Activated B cell treated with CpG ODN at 0.5 μM for 24 hours (primary cell): ENCODE measurements around the gene ZNF44. TPM values are rescaled to one million over a fixed set of nuclear protein-coding genes. Genes with fewer than 3 reads are reported as not detected.

Experiments used
- ATAC-seq: fragments of 200-7000 bp; cut with Tn5 transposase; one replicate; pipeline ENCODE4 v1.10.0; 2021; ENCODE audit warnings: low read depth, mild to moderate bottlenecking, moderate library complexity
- CTCF ChIA-PET: fragments of 350-600 bp; sonication (Branson Sonifier 250); formaldehyde crosslinking; loops from one replicate; lab custom pipeline; 2021; ENCODE audit warnings: antibody characterized with exemption; lab: Charles Lee
- POLR2A ChIA-PET: fragments of 350-600 bp; sonication (Branson Sonifier 250); formaldehyde crosslinking; loops from one replicate; lab custom pipeline; 2021; ENCODE audit warnings: antibody characterized with exemption; lab: Charles Lee
- DNase-seq: peaks from one replicate; pipeline ENCODE4 v3.0.0; 2022
- H3K27ac Mint-ChIP-seq: one replicate; pipeline ENCODE4 v1.8.0; 2020; ENCODE audit warnings: mixed read lengths
- H3K27me3 Mint-ChIP-seq: one replicate; pipeline ENCODE4 v1.8.0; 2021; ENCODE audit warnings: mixed read lengths
- H3K36me3 Mint-ChIP-seq: one replicate; pipeline ENCODE4 v1.8.0; 2021; ENCODE audit warnings: low read depth, mixed read lengths
- H3K4me1 Mint-ChIP-seq: one replicate; pipeline ENCODE4 v1.8.0; 2021; ENCODE audit warnings: mixed read lengths
- H3K4me3 Mint-ChIP-seq: one replicate; pipeline ENCODE4 v1.8.0; 2020; ENCODE audit warnings: mild to moderate bottlenecking, mixed read lengths
- H3K9me3 Mint-ChIP-seq: one replicate; pipeline ENCODE4 v1.8.0; 2020; ENCODE audit warnings: mixed read lengths
- intact Hi-C: fragments of 100-400 bp; cut with micrococcal nuclease; formaldehyde crosslinking; loops from one replicate; pipeline ENCODE4 v1.15.1; 2024
- total RNA-seq: library from RNA; stranded (reverse); gene quantifications from 2 replicates; pipeline ENCODE4 v1.2.3, GENCODE V29; 2022
- TF ChIP-seq, protein P1 (sequence below): fragments of 200-600 bp; IDR thresholded peaks from one replicate; pipeline ENCODE4 v1.8.0; 2022; ENCODE audit warnings: antibody characterized with exemption, mild to moderate bottlenecking

ZNF44 gene
- total RNA-seq, 1 donor from 2014 or later, result 26.4 TPM

DNA sequence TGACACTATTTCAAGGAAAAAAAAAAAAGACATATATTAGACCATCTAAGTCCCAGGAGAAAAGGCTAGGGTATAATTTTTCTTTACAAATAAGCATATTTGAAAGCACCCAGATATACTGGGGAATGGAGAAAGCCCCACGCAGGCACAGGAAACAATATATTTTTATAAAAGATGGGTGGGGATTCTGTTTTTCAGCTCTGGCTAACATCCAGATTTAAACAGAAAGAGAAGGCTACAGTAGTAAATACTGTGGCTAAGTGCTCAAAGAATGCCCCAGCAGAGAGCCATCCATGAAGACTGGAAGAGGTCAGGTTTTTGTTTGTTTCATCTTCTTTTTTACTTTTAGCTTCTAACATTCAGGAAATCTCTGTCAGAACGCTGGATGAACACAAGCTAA, 16.0 kb downstream of the ZNF44 start:
- ChIA-PET CTCF (no interaction called here), POLR2A (no interaction called here)
- Mint-ChIP-seq H3K27me3 (no peaks in the 10 kb centered on the region), H3K9me3 (peaks cover 34% of the 10 kb centered on the region), H3K36me3 (peaks cover 65% of the 10 kb centered on the region), H3K4me1 (peaks cover 21% of the 10 kb centered on the region), H3K4me3 (no peak overlapping the region), H3K27ac (no peak overlapping the region)
- no peak for ATAC-seq
- TF ChIP-seq, protein P1, sequence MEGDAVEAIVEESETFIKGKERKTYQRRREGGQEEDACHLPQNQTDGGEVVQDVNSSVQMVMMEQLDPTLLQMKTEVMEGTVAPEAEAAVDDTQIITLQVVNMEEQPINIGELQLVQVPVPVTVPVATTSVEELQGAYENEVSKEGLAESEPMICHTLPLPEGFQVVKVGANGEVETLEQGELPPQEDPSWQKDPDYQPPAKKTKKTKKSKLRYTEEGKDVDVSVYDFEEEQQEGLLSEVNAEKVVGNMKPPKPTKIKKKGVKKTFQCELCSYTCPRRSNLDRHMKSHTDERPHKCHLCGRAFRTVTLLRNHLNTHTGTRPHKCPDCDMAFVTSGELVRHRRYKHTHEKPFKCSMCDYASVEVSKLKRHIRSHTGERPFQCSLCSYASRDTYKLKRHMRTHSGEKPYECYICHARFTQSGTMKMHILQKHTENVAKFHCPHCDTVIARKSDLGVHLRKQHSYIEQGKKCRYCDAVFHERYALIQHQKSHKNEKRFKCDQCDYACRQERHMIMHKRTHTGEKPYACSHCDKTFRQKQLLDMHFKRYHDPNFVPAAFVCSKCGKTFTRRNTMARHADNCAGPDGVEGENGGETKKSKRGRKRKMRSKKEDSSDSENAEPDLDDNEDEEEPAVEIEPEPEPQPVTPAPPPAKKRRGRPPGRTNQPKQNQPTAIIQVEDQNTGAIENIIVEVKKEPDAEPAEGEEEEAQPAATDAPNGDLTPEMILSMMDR, result no peak
- intact Hi-C loops, result no loop called here
- no peak for DNase-seq

DNA sequence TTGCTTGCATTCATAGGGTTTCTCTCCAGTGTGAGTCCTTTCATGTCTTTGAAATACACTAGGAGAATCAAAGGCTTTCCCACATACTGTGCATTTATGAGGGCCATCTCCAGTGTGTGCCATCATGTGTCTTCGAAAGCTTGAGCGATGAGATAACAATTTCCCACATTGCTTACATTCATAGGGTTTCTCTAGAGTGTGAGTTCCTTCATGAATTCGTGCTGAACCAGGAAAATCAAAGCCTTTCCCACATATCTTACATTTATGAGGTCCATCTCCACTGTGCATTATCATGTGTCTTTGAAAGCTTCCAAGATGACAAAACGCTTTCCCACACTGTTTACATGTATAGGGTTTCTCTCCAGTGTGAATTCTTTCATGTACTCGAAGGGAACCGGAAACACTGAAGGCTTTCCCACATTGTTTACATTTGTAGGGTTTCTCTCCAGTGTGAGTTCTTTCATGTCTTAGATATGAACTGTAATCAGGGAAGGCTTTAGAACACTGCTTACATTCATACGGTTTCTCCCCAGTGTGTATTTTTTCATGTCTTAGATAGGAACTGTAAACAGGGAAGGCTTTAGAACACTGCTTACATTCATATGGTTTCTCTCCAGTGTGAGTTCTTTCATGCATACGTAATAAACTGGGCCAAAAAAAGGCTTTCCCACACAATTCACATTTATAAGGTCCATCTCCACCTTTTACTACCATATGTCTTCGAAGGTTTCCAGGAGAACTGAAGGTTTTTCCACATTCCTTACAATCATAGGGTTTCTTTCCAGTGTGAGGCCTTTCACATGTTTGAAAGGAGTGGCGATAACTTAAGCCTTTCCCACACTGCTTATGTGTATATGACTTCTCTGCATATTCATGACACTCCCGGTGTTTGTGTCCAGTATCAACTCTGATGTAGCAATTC, 21.4 kb downstream of the ZNF44 start:
- Mint-ChIP-seq H3K4me3 (no peak overlapping the region), H3K36me3 (peaks cover 76% of the 10 kb centered on the region), H3K27me3 (no peaks in the 10 kb centered on the region), H3K27ac (no peak overlapping the region), H3K4me1 (peaks cover 4% of the 10 kb centered on the region), H3K9me3 (peaks cover 54% of the 10 kb centered on the region)
- DNase-seq, result no peak
- ATAC-seq, result no peak
- POLR2A ChIA-PET, result no interaction called here
- CTCF ChIA-PET, result no interaction called here
- TF ChIP-seq, protein P1, result no peak
- intact Hi-C loops, result no loop called here

DNA sequence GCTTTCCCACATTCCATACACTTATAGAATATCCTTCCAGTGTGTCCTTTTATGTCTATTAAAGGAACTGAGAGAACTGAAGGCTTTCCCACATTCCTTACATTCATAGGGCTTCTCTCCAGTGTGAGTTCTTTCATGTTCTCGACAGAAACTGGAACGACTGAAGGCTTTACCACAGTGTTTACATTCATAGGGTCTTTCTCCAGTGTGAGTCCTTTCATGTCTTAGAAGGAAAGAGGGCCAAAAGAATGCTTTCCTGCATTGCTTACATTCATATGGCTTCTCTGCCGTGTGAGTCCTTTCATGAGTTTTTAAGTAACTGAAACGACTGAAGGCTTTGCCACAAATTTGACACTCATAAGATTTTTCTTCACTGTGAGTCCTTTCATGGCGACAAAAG, 22.3 kb downstream of the ZNF44 start:
- CTCF ChIA-PET, result no interaction called here

DNA sequence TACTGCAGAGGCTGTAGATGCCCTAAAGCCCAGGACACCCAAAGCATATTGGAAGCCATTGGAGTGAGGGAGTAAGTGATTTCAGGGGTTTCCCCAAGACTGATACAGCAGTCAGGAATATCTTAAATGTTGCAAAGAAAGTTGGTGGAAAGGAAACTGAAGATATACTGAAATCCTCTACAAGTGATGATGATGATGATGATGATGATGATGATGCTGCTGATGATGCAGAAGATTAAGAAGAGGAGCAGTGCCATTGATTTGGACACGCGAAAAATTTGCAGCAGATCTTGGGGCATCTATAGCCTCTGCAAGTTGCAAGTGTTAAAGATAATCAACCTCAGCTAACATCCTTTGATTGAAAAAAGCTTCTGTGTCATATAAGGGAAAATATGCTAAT, 23.8 kb downstream of the ZNF44 start:
- TF ChIP-seq, protein P1, result no peak
- intact Hi-C loops, result no loop called here
- Mint-ChIP-seq H3K4me3 (no peak overlapping the region), H3K9me3 (peaks cover 39% of the 10 kb centered on the region), H3K36me3 (peaks cover 58% of the 10 kb centered on the region), H3K27me3 (no peaks in the 10 kb centered on the region), H3K4me1 (no peaks in the 10 kb centered on the region), H3K27ac (no peak overlapping the region)
- DNase-seq, result no peak
- ATAC-seq, result no peak
- POLR2A ChIA-PET, result no interaction called here
- CTCF ChIA-PET, result no interaction called here

More for the DNA sequence above, 22.3 kb downstream of the ZNF44 start:
- no peak overlapping the region for H3K4me3 Mint-ChIP-seq
- peaks cover 72% of the 10 kb centered on the region for H3K36me3 Mint-ChIP-seq
- TF ChIP-seq, protein P1, result no peak
- ATAC-seq (no peak), DNase-seq (no peak)
- H3K27ac Mint-ChIP-seq, result no peak overlapping the region
- intact Hi-C loops, result no loop called here
- no peaks in the 10 kb centered on the region for H3K27me3 Mint-ChIP-seq
- POLR2A ChIA-PET, result no interaction called here
- H3K9me3 Mint-ChIP-seq, result peaks cover 52% of the 10 kb centered on the region
- H3K4me1 Mint-ChIP-seq, result peaks cover 3% of the 10 kb centered on the region

- intact Hi-C loops, result no loop called here
- H3K4me1 Mint-ChIP-seq, result no peaks in the 10 kb centered on the region
- CTCF ChIA-PET, result no interaction called here
- peaks cover 25% of the 10 kb centered on the region for H3K36me3 Mint-ChIP-seq
- no peak overlapping the region for H3K27ac Mint-ChIP-seq
- DNase-seq, result no peak
- H3K9me3 Mint-ChIP-seq, result peaks cover 34% of the 10 kb centered on the region
- ATAC-seq, result no peak
- no peaks in the 10 kb centered on the region for H3K27me3 Mint-ChIP-seq
- TF ChIP-seq, protein P1, result no peak
- H3K4me3 Mint-ChIP-seq, result no peak overlapping the region
- POLR2A ChIA-PET, result no interaction called here
These were observed 28.6 kb downstream of the ZNF44 start for GRCh38 chr19:12265921-12266704.
